HCT116 (cell line): ENCODE measurements around the gene ASAP2. TPM values are rescaled to one million over a fixed set of nuclear protein-coding genes. Genes with fewer than 3 reads are reported as not detected.

ENCODE experiments used
- ATAC-seq: fragments of 200-7000 bp; cut with Tn5 transposase; 2 replicates; pipeline ENCODE4 v1.9.1; 2020; ENCODE audit warnings: mild to moderate bottlenecking, moderate library complexity
- BruUV-seq: library from RNA; stranded (reverse); fragments of 400-500 nt; replicated peaks from 2 replicates; lab custom pipeline; 2021; lab: Mats Ljungman, UMichigan
- CTCF ChIA-PET: fragments of 300-600 bp; sonication (Branson Sonifier 250); formaldehyde crosslinking; loops from one replicate; lab custom pipeline; 2021; ENCODE audit warnings: antibody characterized with exemption; lab: Charles Lee
- POLR2A ChIA-PET: fragments of 300-600, 350-600 bp; sonication (Branson Sonifier 250); formaldehyde crosslinking; loops from one replicate; lab custom pipeline; 2021; ENCODE audit warnings: antibody characterized with exemption; lab: Charles Lee
- RAD21 ChIA-PET, 2 experiments: fragments of 300-600 bp; sonication (Branson Sonifier 250); formaldehyde crosslinking; loops; one replicate each; lab custom pipeline; 2023; ENCODE audit warnings: low total read pairs in 2 of 2; ENCODE audit not compliant: uncharacterized antibody in 2 of 2, unreplicated experiment in 2 of 2, low non-redundant PET in 1 of 2; lab: Charles Lee
- DNase-seq: peaks from one replicate; pipeline ENCODE4 v3.0.0-alpha.2; 2010; ENCODE audit warnings: low read depth, low spot score
- H2AFZ ChIP-seq: fragments of 200-600 bp; shearing (Covaris generic), sonication (generic); 2 replicates; pipeline ENCODE4 v1.6.1; 2017; ENCODE audit warnings: low read depth, mixed run types, mixed read lengths, antibody characterized with exemption, low read length; ENCODE audit not compliant: poor library complexity, severe bottlenecking
- H3K27ac ChIP-seq: 2 replicates; pipeline ENCODE4 v1.5.1; 2012; ENCODE audit warnings: low read depth, low read length
- H3K27me3 ChIP-seq: fragments of 200-600 bp; sonication (generic); 2 replicates; pipeline ENCODE4 v1.6.1; 2016; ENCODE audit warnings: mixed run types, low read length, mixed read lengths; ENCODE audit not compliant: insufficient read depth
- H3K36me3 ChIP-seq, 2 experiments: fragments of 200-500 bp in 1 of 2; fragments of 200-600 bp in 1 of 2; sonication (Bioruptor generic) in 1 of 2; sonication (generic) in 1 of 2; 2 replicates each; pipeline versions ENCODE4 v1.5.1 to v1.6.1; 2014 to 2016; ENCODE audit warnings: low read length in 2 of 2, inconsistent platforms in 1 of 2, mixed read lengths in 1 of 2, mixed run types in 1 of 2; ENCODE audit not compliant: insufficient read depth in 2 of 2, control insufficient read depth in 1 of 2
- H3K4me1 ChIP-seq, 2 experiments: fragments of 200-600 bp in 1 of 2; sonication (generic) in 1 of 2; 2 replicates each; pipeline versions ENCODE4 v1.5.1 to v1.6.1; 2012 to 2017; ENCODE audit warnings: low read length in 2 of 2, inconsistent platforms in 1 of 2, mild to moderate bottlenecking in 1 of 2, mixed read lengths in 1 of 2, mixed run types in 1 of 2, moderate library complexity in 1 of 2; ENCODE audit not compliant: insufficient read depth in 2 of 2, control insufficient read depth in 1 of 2
- H3K4me2 ChIP-seq: fragments of 200-600 bp; sonication (generic); 2 replicates; pipeline ENCODE4 v1.6.1; 2017; ENCODE audit warnings: mixed run types, low read length, mixed read lengths
- H3K4me3 ChIP-seq, 2 experiments: fragments of 200-600 bp in 1 of 2; sonication (generic) in 1 of 2; replicated peaks in 1 of 2; 2 replicates each; pipeline ENCODE4 v1.5.1; 2011 to 2016; ENCODE audit warnings: low read length in 2 of 2, control low read depth in 1 of 2, low read depth in 1 of 2, mild to moderate bottlenecking in 1 of 2, mixed read lengths in 1 of 2, mixed run types in 1 of 2
- H3K79me2 ChIP-seq: fragments of 200-600 bp; sonication (generic); 2 replicates; pipeline ENCODE4 v1.6.1; 2017; ENCODE audit warnings: mild to moderate bottlenecking, mixed run types, low read length, moderate library complexity, mixed read lengths; ENCODE audit not compliant: insufficient read depth
- H3K9ac ChIP-seq: fragments of 200-600 bp; sonication (generic); 2 replicates; pipeline ENCODE4 v1.6.1; 2016; ENCODE audit warnings: low read length, mixed read lengths
- H3K9me2 ChIP-seq: fragments of 200-600 bp; sonication (generic), shearing (Covaris generic); 2 replicates; pipeline ENCODE4 v1.6.1; 2017; ENCODE audit warnings: mixed run types, mild to moderate bottlenecking, moderate library complexity; ENCODE audit not compliant: insufficient read depth
- H3K9me3 ChIP-seq, 2 experiments: fragments of 200-500 bp in 1 of 2; fragments of 200-600 bp in 1 of 2; sonication (Bioruptor generic) in 1 of 2; sonication (generic) in 1 of 2; 2 replicates each; pipeline ENCODE4 v1.6.1; 2014 to 2017; ENCODE audit warnings: low read length in 2 of 2, mixed read lengths in 2 of 2, inconsistent platforms in 1 of 2, low read depth in 1 of 2, mild to moderate bottlenecking in 1 of 2, mixed run types in 1 of 2, moderate library complexity in 1 of 2; ENCODE audit not compliant: control insufficient read depth in 1 of 2, insufficient read depth in 1 of 2
- H4K20me1 ChIP-seq: fragments of 200-600 bp; sonication (generic), shearing (Covaris generic); 2 replicates; pipeline ENCODE4 v1.6.1; 2017; ENCODE audit warnings: mixed run types, mild to moderate bottlenecking, moderate library complexity; ENCODE audit not compliant: insufficient read depth
- CEBPB ChIP-seq: IDR thresholded peaks from 2 replicates; pipeline ENCODE4 v1.6.1; 2012; ENCODE audit warnings: low read depth
- ELF1 ChIP-seq: IDR thresholded peaks from 2 replicates; pipeline ENCODE4 v1.6.1; 2012; ENCODE audit warnings: low read depth, borderline replicate concordance
- POLR2A ChIP-seq: IDR thresholded peaks from 2 replicates; pipeline ENCODE4 v1.7.0; 2011; ENCODE audit warnings: borderline replicate concordance; ENCODE audit not compliant: insufficient read depth, insufficient read length; ENCODE audit errors: extremely low read depth
- RAD21 ChIP-seq: IDR thresholded peaks from 2 replicates; pipeline ENCODE4 v1.6.1; 2012; ENCODE audit warnings: low read depth, mild to moderate bottlenecking
- SRF ChIP-seq: IDR thresholded peaks from 2 replicates; pipeline ENCODE4 v1.6.1; 2012; ENCODE audit warnings: low read depth
- ZFX ChIP-seq: fragments of 450-650 bp; IDR thresholded peaks from 2 replicates; pipeline ENCODE4 v1.6.1; 2017
- ZNF274 ChIP-seq: fragments of 200-500 bp; sonication (Bioruptor generic); IDR thresholded peaks from 2 replicates; pipeline ENCODE4 v1.6.1; 2014; ENCODE audit warnings: mild to moderate bottlenecking, low read depth, low read length, inconsistent platforms
- intact Hi-C: fragments of 100-400 bp; cut with micrococcal nuclease; formaldehyde crosslinking; loops from 2 replicates; pipeline ENCODE4 v1.10.0; 2022
- total RNA-seq: library from RNA; stranded (reverse); gene quantifications from one replicate; pipeline ENCODE4 v1.2.1, GENCODE V29; 2021; ENCODE audit not compliant: unreplicated experiment
- TF ChIP-seq, protein P1 (sequence below): IDR thresholded peaks from 2 replicates; pipeline ENCODE4 v1.6.1; 2011; ENCODE audit warnings: mild to moderate bottlenecking, low read length, moderate library complexity; ENCODE audit not compliant: insufficient replicate concordance; ENCODE audit errors: extremely low read depth

The ASAP2 gene
- total RNA-seq, 1 experiment from 2014 or later: 16.5 TPM

DNA sequence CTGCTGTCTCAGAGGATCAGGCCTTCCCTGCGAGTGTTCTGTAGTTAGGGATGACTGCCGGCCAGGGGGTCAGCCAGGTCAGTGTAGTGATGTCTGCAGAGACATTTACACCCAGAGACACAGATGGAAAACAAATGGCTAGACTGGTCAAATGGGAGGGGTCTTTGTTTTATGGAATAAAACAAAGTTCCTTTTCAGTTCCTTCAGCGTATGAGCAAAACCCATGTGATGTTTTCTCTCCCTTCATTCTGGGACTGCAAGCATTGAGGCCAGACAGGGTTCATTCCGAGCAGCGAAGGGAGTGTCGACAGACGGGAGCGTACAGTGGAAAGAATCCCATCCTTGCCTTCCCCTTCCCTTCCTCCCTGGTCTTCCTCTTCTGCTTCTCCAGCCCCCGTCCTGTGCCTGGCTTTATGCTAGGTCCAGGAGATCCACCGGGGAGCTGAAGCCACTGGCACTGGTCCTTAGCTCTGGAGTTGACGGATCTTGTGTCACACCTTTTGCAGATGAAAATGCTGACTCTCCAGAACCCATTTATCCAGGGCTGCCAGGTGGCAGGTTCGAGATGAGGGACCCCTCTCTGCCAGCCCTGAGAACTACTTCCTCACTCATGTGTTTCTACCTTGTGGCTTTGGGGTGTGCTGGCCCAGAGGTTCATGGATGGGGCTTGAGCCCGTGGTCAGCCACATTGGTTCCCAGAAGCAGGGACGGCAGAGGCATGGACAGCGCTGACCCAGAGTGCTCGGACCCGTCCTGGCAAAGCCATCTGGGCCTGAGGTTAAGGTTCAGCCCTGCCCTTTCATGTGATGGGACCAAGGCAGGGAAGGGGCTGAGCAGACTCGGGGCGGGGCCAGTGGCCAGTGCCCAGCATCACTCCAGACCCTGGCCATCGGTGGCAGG, 192.5 kb downstream of the ASAP2 start:
- Histone ChIP-seq H3K9me2 (no peaks in the 10 kb centered on the region), H3K27ac (no peak overlapping the region), H3K4me2 (no peak overlapping the region), H3K9ac (no peak overlapping the region), H2AFZ (no peak overlapping the region), H3K79me2 (no peaks in the 10 kb centered on the region), H3K4me1 (no peaks in the 10 kb centered on the region), H3K9me3 (no peaks in the 10 kb centered on the region), H3K27me3 (no peaks in the 10 kb centered on the region), H3K36me3 (no peaks in the 10 kb centered on the region), H4K20me1 (no peaks in the 10 kb centered on the region), H3K4me3 (no peak overlapping the region)
- DNase-seq (no peak), ATAC-seq (no peak; the same call in 1 of the 2 replicates)
- POLR2A ChIA-PET: no interaction called here
- CTCF ChIA-PET: no interaction called here
- no peak for TF ChIP-seq ELF1
- TF ChIP-seq ZNF274: no peak
- TF ChIP-seq POLR2A: no peak
- no peak for TF ChIP-seq CEBPB
- TF ChIP-seq, protein P1, sequence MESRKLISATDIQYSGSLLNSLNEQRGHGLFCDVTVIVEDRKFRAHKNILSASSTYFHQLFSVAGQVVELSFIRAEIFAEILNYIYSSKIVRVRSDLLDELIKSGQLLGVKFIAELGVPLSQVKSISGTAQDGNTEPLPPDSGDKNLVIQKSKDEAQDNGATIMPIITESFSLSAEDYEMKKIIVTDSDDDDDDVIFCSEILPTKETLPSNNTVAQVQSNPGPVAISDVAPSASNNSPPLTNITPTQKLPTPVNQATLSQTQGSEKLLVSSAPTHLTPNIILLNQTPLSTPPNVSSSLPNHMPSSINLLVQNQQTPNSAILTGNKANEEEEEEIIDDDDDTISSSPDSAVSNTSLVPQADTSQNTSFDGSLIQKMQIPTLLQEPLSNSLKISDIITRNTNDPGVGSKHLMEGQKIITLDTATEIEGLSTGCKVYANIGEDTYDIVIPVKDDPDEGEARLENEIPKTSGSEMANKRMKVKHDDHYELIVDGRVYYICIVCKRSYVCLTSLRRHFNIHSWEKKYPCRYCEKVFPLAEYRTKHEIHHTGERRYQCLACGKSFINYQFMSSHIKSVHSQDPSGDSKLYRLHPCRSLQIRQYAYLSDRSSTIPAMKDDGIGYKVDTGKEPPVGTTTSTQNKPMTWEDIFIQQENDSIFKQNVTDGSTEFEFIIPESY: no peak
- no peak for TF ChIP-seq RAD21
- TF ChIP-seq ZFX: no peak
- no peak for TF ChIP-seq SRF
- RAD21 ChIA-PET: no interaction called here
- no TSS peak for BruUV-seq
- intact Hi-C loops: no loop called here
